ENCODE measurements around the gene CPOX.

GRCh38 chr3:98529856-98530459, 63.5 kb downstream of the CPOX start:
- TF ChIP-seq EZH2 (IDR thresholded peaks at IDR 0.05; ENCODE audit: borderline replicate concordance, low read depth, low read length, severe bottlenecking) (no peak), CTCF (IDR thresholded peaks at IDR 0.05; ENCODE audit: borderline replicate concordance, extremely low read depth, low read length, poor library complexity, severe bottlenecking) (no peak)

Data from DND-41 (cell line).